Neural cell (in vitro differentiated cells): ENCODE results near the gene MUC5B. TPM values are rescaled to one million over a fixed set of nuclear protein-coding genes. Genes with fewer than 3 reads are reported as not detected.

Experiments used
- H2AFZ ChIP-seq: fragments of 200-600, 300-800 bp; sonication (generic), shearing (Covaris generic); 2 replicates; pipeline ENCODE4 v1.6.0; 2014; ENCODE audit warnings: low read depth, mild to moderate bottlenecking, antibody characterized with exemption, low read length, moderate library complexity
- H3F3A ChIP-seq: fragments of 200-600 bp; shearing (Covaris generic); 2 replicates; pipeline ENCODE4 v1.6.1; 2016; ENCODE audit warnings: mild to moderate bottlenecking, moderate library complexity, mixed read lengths, antibody characterized with exemption, low read length; ENCODE audit not compliant: insufficient read depth, poor library complexity, severe bottlenecking
- H3K27ac ChIP-seq: fragments of 200-600, 300-800 bp; sonication (generic), shearing (Covaris generic); 2 replicates; pipeline ENCODE4 v1.5.1; 2014; ENCODE audit warnings: mild to moderate bottlenecking, low read length, moderate library complexity
- H3K27me3 ChIP-seq: fragments of 300-800, 200-600 bp; sonication (generic), shearing (Covaris generic); 2 replicates; pipeline ENCODE4 v1.6.0; 2014; ENCODE audit warnings: mild to moderate bottlenecking, low read depth, low read length, moderate library complexity; ENCODE audit not compliant: insufficient read depth
- H3K36me3 ChIP-seq: fragments of 300-800, 200-600 bp; sonication (generic), shearing (Covaris generic); 2 replicates; pipeline ENCODE4 v1.5.1; 2014; ENCODE audit warnings: mild to moderate bottlenecking, antibody characterized with exemption, low read length, moderate library complexity; ENCODE audit not compliant: insufficient read depth
- H3K4me2 ChIP-seq: fragments of 300-800, 200-600 bp; sonication (generic), shearing (Covaris generic); 2 replicates; pipeline ENCODE4 v1.6.0; 2014; ENCODE audit warnings: mild to moderate bottlenecking, low read length
- H3K4me3 ChIP-seq: fragments of 300-800, 200-600 bp; sonication (generic), shearing (Covaris generic); 2 replicates; pipeline ENCODE4 v1.5.1; 2014; ENCODE audit warnings: mild to moderate bottlenecking, low read length, moderate library complexity
- H3K79me2 ChIP-seq: fragments of 200-600 bp; shearing (Covaris generic); replicated peaks from 2 replicates; pipeline ENCODE4 v1.6.0; 2014; ENCODE audit warnings: mild to moderate bottlenecking, low read length, moderate library complexity; ENCODE audit not compliant: insufficient read depth
- H3K9ac ChIP-seq: fragments of 300-800, 200-600 bp; sonication (generic), shearing (Covaris generic); 2 replicates; pipeline ENCODE4 v1.6.1; 2016; ENCODE audit warnings: mild to moderate bottlenecking, low read length, mixed read lengths
- H3K9me2 ChIP-seq: fragments of 200-600 bp; shearing (Covaris generic); 2 replicates; pipeline ENCODE4 v1.6.1; 2016; ENCODE audit warnings: mild to moderate bottlenecking, low read length, mixed read lengths; ENCODE audit not compliant: insufficient read depth
- H3K9me3 ChIP-seq: fragments of 200-600, 300-800 bp; sonication (generic), shearing (Covaris generic); 2 replicates; pipeline ENCODE4 v1.6.1; 2016; ENCODE audit warnings: mild to moderate bottlenecking, mixed run types, low read length, moderate library complexity, mixed read lengths
- H4K20me1 ChIP-seq: fragments of 200-600 bp; shearing (Covaris generic); 2 replicates; pipeline ENCODE4 v1.6.1; 2016; ENCODE audit warnings: mild to moderate bottlenecking, mixed run types; ENCODE audit not compliant: insufficient read depth
- CTCF ChIP-seq: fragments of 450-650 bp; IDR thresholded peaks from 2 replicates; pipeline ENCODE4 v1.5.1; 2014; ENCODE audit warnings: antibody characterized with exemption, mild to moderate bottlenecking, moderate library complexity; ENCODE audit not compliant: poor library complexity, severe bottlenecking
- EP300 ChIP-seq: fragments of 450-650 bp; conservative IDR thresholded peaks from 2 replicates; pipeline ENCODE4 v1.6.1; 2014; ENCODE audit warnings: antibody characterized with exemption, mild to moderate bottlenecking, moderate library complexity; ENCODE audit not compliant: poor library complexity, severe bottlenecking
- EZH2 ChIP-seq: fragments of 200-600, 300-800 bp; shearing (Covaris generic), sonication (generic); IDR thresholded peaks from 2 replicates; pipeline ENCODE4 v1.6.1; 2014; ENCODE audit warnings: antibody characterized with exemption, low read length, borderline replicate concordance, mild to moderate bottlenecking; ENCODE audit not compliant: insufficient read depth, poor library complexity, severe bottlenecking
- MXI1 ChIP-seq: fragments of 450-650 bp; conservative IDR thresholded peaks from 2 replicates; pipeline ENCODE4 v1.6.1; 2014; ENCODE audit warnings: antibody characterized with exemption, mild to moderate bottlenecking; ENCODE audit not compliant: poor library complexity, severe bottlenecking
- POLR2AphosphoS5 ChIP-seq: IDR thresholded peaks from 2 replicates; pipeline ENCODE4 v1.6.1; 2012
- RAD21 ChIP-seq: fragments of 450-650 bp; conservative IDR thresholded peaks from 2 replicates; pipeline ENCODE4 v1.6.1; 2014; ENCODE audit warnings: antibody characterized with exemption, mild to moderate bottlenecking, moderate library complexity
- REST ChIP-seq: IDR thresholded peaks from 2 replicates; pipeline ENCODE4 v1.6.1; 2012; ENCODE audit warnings: borderline replicate concordance
- SMC3 ChIP-seq: fragments of 450-650 bp; conservative IDR thresholded peaks from 2 replicates; pipeline ENCODE4 v1.6.1; 2014; ENCODE audit warnings: antibody characterized with exemption, mild to moderate bottlenecking, moderate library complexity; ENCODE audit not compliant: poor library complexity
- TAF1 ChIP-seq: IDR thresholded peaks from 2 replicates; pipeline ENCODE4 v1.6.1; 2012; ENCODE audit warnings: low read depth
- polyA plus RNA-seq: library from polyadenylated mRNA; depleted of rRNA; stranded (reverse); fragments of >200 nt; gene quantifications from 2 replicates; pipeline ENCODE4 v1.2.3, GENCODE V29; 2014

MUC5B gene
- polyA plus RNA-seq, 1 donor from 2014 or later, result not detected

GRCh38 chr11:1295591-1295990 is 72.7 kb downstream of the MUC5B start:
- Histone ChIP-seq H3F3A (no peaks in the 10 kb centered on the region), H3K9me2 (no peaks in the 10 kb centered on the region), H3K4me3 (no peak overlapping the region), H2AFZ (no peak overlapping the region), H3K27ac (no peak overlapping the region), H3K27me3 (no peaks in the 10 kb centered on the region), H3K4me2 (no peak overlapping the region), H3K9me3 (no peaks in the 10 kb centered on the region), H3K36me3 (no peaks in the 10 kb centered on the region), H3K9ac (no peak overlapping the region), H3K79me2 (peaks cover 32% of the 10 kb centered on the region), H4K20me1 (no peaks in the 10 kb centered on the region)
- TF ChIP-seq POLR2AphosphoS5 (no peak), MXI1 (no peak), CTCF (no peak), RAD21 (no peak), REST (no peak), EZH2 (no peak), SMC3 (no peak), EP300 (no peak), TAF1 (no peak)

GRCh38 chr11:1296287-1296686 is 73.4 kb downstream of the MUC5B start:
- no peak for TF ChIP-seq POLR2AphosphoS5
- TF ChIP-seq EP300, result no peak
- TF ChIP-seq MXI1, result no peak
- TF ChIP-seq SMC3, result no peak
- TF ChIP-seq RAD21, result no peak
- TF ChIP-seq CTCF, result no peak
- TF ChIP-seq TAF1, result no peak
- no peak for TF ChIP-seq REST
- no peak for TF ChIP-seq EZH2
- Histone ChIP-seq H3K9ac (no peak overlapping the region), H3K79me2 (peaks cover 36% of the 10 kb centered on the region), H3K4me2 (no peak overlapping the region), H3K9me2 (no peaks in the 10 kb centered on the region), H3F3A (no peaks in the 10 kb centered on the region), H3K9me3 (no peaks in the 10 kb centered on the region), H3K27me3 (no peaks in the 10 kb centered on the region), H3K4me3 (no peak overlapping the region), H4K20me1 (no peaks in the 10 kb centered on the region), H2AFZ (no peak overlapping the region), H3K36me3 (no peaks in the 10 kb centered on the region), H3K27ac (no peak overlapping the region)
